Loucy (cell line): ENCODE results near the gene TMEM121.

Experiments
- H2AFZ ChIP-seq: fragments of 200-600 bp; sonication (generic); 2 replicates; pipeline ENCODE4 v1.6.0; 2016; ENCODE audit warnings: antibody characterized with exemption, mild to moderate bottlenecking, low read length, moderate library complexity
- H3F3A ChIP-seq: fragments of 200-600 bp; 2 replicates; pipeline ENCODE4 v1.6.0; 2016; ENCODE audit warnings: antibody characterized with exemption, low read depth, mild to moderate bottlenecking
- H3K27me3 ChIP-seq: fragments of 200-600 bp; sonication (generic); 2 replicates; pipeline ENCODE4 v1.6.1; 2014; ENCODE audit warnings: low read length, mild to moderate bottlenecking; ENCODE audit not compliant: insufficient read depth, poor library complexity, severe bottlenecking
- H3K36me3 ChIP-seq: fragments of 200-600 bp; sonication (generic); 2 replicates; pipeline ENCODE4 v1.6.1; 2016; ENCODE audit warnings: low read length; ENCODE audit not compliant: insufficient read depth
- H3K4me1 ChIP-seq: fragments of 200-600 bp; sonication (generic); 2 replicates; pipeline ENCODE4 v1.5.1; 2014; ENCODE audit warnings: low read length, mild to moderate bottlenecking; ENCODE audit not compliant: insufficient read depth, poor library complexity, severe bottlenecking
- H3K4me2 ChIP-seq: fragments of 200-600 bp; sonication (generic); 2 replicates; pipeline ENCODE4 v1.6.0; 2014; ENCODE audit warnings: antibody characterized with exemption, low read length, low read depth, mild to moderate bottlenecking; ENCODE audit not compliant: poor library complexity, severe bottlenecking
- H3K4me3 ChIP-seq: fragments of 200-600 bp; sonication (generic); 2 replicates; pipeline ENCODE4 v1.5.1; 2014; ENCODE audit warnings: low read length, mild to moderate bottlenecking, mixed read lengths; ENCODE audit not compliant: poor library complexity, severe bottlenecking
- H3K79me2 ChIP-seq: fragments of 200-600 bp; sonication (generic); 2 replicates; pipeline ENCODE4 v1.6.1; 2014; ENCODE audit warnings: low read length; ENCODE audit not compliant: insufficient read depth
- H3K9ac ChIP-seq: fragments of 200-600 bp; sonication (generic); 2 replicates; pipeline ENCODE4 v1.6.0; 2014; ENCODE audit warnings: mild to moderate bottlenecking, low read depth, low read length, moderate library complexity; ENCODE audit not compliant: poor library complexity, severe bottlenecking
- H3K9me2 ChIP-seq: fragments of 200-600 bp; sonication (generic); replicated peaks from 2 replicates; pipeline ENCODE4 v1.6.1; 2016; ENCODE audit warnings: low read depth, low read length, mixed read lengths
- H3K9me3 ChIP-seq: fragments of 200-600 bp; sonication (generic); 2 replicates; pipeline ENCODE4 v1.6.1; 2014; ENCODE audit warnings: mild to moderate bottlenecking, antibody characterized with exemption, low read length, low read depth; ENCODE audit not compliant: insufficient read depth
- H4K20me1 ChIP-seq: fragments of 200-600 bp; sonication (generic); 2 replicates; pipeline ENCODE4 v1.6.0; 2014; ENCODE audit warnings: antibody characterized with exemption, low read length, mild to moderate bottlenecking; ENCODE audit not compliant: insufficient read depth, poor library complexity, severe bottlenecking
- EZH2phosphoT487 ChIP-seq: fragments of 200-600 bp; IDR thresholded peaks from 2 replicates; pipeline ENCODE4 v1.6.1; 2018; ENCODE audit warnings: antibody characterized with exemption, mild to moderate bottlenecking, moderate library complexity, borderline replicate concordance
- TF ChIP-seq, protein P1 (sequence below): fragments of 200-600 bp; sonication (generic); conservative IDR thresholded peaks from 2 replicates; pipeline ENCODE4 v1.5.1; 2014; ENCODE audit warnings: mild to moderate bottlenecking, antibody characterized with exemption, low read length

TMEM121 gene

GRCh38 chr14:105517096-105517495, 9.3 kb upstream of the TMEM121 start:
- Histone ChIP-seq H3K9me3 (peaks cover 4% of the 10 kb centered on the region; the same call in 1 of the 2 replicates), H3K9ac (no peak overlapping the region), H3K4me3 (no peak overlapping the region), H3K27me3 (no peaks in the 10 kb centered on the region), H4K20me1 (no peaks in the 10 kb centered on the region), H3K4me2 (no peak overlapping the region), H3F3A (no peaks in the 10 kb centered on the region), H3K4me1 (no peaks in the 10 kb centered on the region), H3K9me2 (no peaks in the 10 kb centered on the region), H3K79me2 (no peaks in the 10 kb centered on the region), H2AFZ (no peak overlapping the region), H3K36me3 (no peaks in the 10 kb centered on the region)
- TF ChIP-seq, protein P1, sequence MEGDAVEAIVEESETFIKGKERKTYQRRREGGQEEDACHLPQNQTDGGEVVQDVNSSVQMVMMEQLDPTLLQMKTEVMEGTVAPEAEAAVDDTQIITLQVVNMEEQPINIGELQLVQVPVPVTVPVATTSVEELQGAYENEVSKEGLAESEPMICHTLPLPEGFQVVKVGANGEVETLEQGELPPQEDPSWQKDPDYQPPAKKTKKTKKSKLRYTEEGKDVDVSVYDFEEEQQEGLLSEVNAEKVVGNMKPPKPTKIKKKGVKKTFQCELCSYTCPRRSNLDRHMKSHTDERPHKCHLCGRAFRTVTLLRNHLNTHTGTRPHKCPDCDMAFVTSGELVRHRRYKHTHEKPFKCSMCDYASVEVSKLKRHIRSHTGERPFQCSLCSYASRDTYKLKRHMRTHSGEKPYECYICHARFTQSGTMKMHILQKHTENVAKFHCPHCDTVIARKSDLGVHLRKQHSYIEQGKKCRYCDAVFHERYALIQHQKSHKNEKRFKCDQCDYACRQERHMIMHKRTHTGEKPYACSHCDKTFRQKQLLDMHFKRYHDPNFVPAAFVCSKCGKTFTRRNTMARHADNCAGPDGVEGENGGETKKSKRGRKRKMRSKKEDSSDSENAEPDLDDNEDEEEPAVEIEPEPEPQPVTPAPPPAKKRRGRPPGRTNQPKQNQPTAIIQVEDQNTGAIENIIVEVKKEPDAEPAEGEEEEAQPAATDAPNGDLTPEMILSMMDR, result no peak
- TF ChIP-seq EZH2phosphoT487, result no peak

DNA sequence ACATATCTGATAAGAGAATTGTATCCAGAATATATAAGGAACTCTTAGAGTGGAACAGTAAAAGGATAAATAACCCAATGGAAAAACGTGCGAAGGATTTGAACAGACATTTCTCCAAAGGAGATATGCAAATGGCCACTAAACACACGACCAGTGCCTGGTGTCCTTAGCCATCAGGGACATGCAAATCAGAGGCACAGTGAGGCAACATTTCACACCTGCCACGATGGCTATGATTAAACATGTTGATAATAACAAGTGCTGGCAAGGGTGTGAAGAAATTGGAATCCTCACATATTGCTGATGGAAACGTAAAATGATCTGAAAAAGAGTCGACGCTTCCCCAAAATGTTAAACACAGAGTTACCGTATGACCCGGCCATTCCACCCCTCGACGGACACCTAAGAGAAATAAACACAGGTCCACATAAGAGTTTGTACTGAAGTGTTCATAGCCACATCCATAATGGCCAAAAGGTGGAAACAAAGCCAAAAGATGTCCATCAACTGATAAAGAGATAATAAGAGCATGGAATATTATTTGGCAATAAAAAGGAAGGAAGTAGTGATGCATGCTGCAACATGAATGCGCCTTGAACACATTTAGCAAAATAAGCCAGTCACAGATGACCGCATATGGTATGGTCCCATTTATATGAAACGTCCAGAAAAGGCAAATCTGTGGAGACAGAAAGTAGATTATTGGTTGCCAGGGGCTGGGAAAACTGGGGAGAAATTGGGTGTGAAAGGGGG, 6.3 kb upstream of the TMEM121 start:
- no peaks in the 10 kb centered on the region for H3K79me2 ChIP-seq
- H3K4me3 ChIP-seq, result no peak overlapping the region
- H3K36me3 ChIP-seq, result no peaks in the 10 kb centered on the region
- no peak overlapping the region for H3K4me2 ChIP-seq
- H3K9me2 ChIP-seq, result no peaks in the 10 kb centered on the region
- peaks cover 4% of the 10 kb centered on the region; the same call in 1 of the 2 replicates for H3K9me3 ChIP-seq
- no peak overlapping the region for H3K9ac ChIP-seq
- H4K20me1 ChIP-seq, result no peaks in the 10 kb centered on the region
- H2AFZ ChIP-seq, result no peak overlapping the region
- H3F3A ChIP-seq, result no peaks in the 10 kb centered on the region
- TF ChIP-seq, protein P1, result no peak
- TF ChIP-seq EZH2phosphoT487, result no peak
- H3K27me3 ChIP-seq, result no peaks in the 10 kb centered on the region
- no peaks in the 10 kb centered on the region for H3K4me1 ChIP-seq

- H3K9me3 ChIP-seq, result no peaks in the 10 kb centered on the region
- no peak overlapping the region for H2AFZ ChIP-seq
- H3K9me2 ChIP-seq, result no peaks in the 10 kb centered on the region
- H3K79me2 ChIP-seq, result no peaks in the 10 kb centered on the region
- no peaks in the 10 kb centered on the region for H3F3A ChIP-seq
- no peak overlapping the region for H3K4me2 ChIP-seq
- H3K4me3 ChIP-seq, result no peak overlapping the region
- no peaks in the 10 kb centered on the region for H4K20me1 ChIP-seq
- no peaks in the 10 kb centered on the region for H3K27me3 ChIP-seq
- TF ChIP-seq, protein P1, result no peak
- no peak for TF ChIP-seq EZH2phosphoT487
- H3K36me3 ChIP-seq, result no peaks in the 10 kb centered on the region
- H3K4me1 ChIP-seq, result peaks cover 10% of the 10 kb centered on the region
- no peak overlapping the region for H3K9ac ChIP-seq
These were observed 1.1 kb upstream of the TMEM121 start for GRCh38 chr14:105525326-105525725.
